Activated naive CD8-positive, alpha-beta T cell (primary cell): ENCODE data around the gene SDC3.

Source experiments
- H3K27ac Mint-ChIP-seq: one replicate; pipeline ENCODE4 v1.8.0; 2021; ENCODE audit warnings: mixed read lengths
- H3K27me3 Mint-ChIP-seq: one replicate; pipeline ENCODE4 v1.8.0; 2021; ENCODE audit warnings: mixed read lengths
- H3K36me3 Mint-ChIP-seq: one replicate; pipeline ENCODE4 v1.8.0; 2021; ENCODE audit warnings: mixed read lengths
- H3K4me1 Mint-ChIP-seq: one replicate; pipeline ENCODE4 v1.8.0; 2021; ENCODE audit warnings: low read depth, mixed read lengths
- H3K4me3 Mint-ChIP-seq: one replicate; pipeline ENCODE4 v1.8.0; 2021; ENCODE audit warnings: mild to moderate bottlenecking, mixed read lengths
- H3K9me3 Mint-ChIP-seq: one replicate; pipeline ENCODE4 v1.8.0; 2021; ENCODE audit warnings: low read depth, mixed read lengths

SDC3 gene

DNA sequence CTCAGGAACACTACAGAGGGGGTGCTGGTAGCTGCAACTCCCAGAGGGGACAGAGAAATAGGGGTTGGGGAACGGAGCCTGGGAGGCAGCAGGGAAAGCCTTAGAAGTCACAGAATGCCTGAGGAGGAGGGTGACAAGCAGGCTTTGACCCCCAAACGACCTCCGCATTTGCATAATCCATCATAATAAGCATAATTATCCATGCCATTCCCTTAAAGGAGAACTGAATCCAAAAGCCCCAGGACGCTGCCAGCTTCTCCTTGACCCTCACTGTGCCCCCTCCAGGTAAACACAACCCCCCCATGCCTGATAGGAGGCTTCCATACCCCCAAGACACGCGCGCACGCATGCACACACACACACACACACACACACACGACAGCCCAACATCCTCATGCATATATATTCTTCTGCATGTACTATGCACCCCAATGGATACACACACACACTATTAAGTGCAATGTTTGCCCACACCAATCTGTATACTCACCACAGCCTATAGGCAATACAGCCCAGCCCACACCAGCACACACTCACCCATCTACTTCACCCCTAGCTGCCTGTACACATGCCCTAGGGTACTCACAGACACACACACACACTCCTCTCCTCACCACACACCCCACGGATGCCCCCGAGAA lies 27.8 kb downstream of the SDC3 start:
- Mint-ChIP-seq H3K36me3 (no peaks in the 10 kb centered on the region), H3K4me3 (no peak overlapping the region)

DNA sequence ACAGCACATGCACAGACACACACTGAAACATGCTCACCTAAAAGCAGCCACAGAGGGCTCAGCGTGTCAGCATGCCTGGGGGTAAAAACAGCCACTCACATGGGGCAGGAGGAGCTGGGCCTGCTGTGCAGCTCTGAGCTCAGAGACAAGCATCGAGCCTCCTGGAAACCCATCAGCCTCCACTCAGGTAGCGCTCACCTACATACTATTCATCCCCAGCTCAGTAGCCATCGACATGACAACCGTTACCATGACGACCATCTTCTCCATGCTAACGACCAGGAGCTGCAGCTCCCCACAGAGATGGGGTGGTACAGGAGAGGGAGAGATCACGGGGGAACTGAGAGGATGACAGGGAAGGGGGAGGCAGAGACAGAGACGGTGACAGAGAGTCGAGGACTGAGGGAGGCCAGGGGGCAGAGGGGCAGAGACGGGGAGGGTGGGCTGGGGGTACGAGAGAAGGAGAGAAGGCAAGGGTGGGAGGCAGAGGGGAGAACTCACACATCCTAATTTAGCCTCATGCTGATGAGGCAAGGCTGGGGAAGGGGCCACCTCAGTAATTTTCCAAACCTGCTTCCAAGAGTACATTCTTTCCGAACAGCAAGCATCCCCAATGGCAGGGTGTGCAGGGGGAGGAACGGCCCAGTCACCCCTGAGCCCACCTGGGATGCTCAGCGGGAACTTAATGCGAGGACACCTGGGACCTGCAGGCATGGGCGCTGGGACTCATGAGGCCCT lies 28.4 kb downstream of the SDC3 start:
- Mint-ChIP-seq H3K27me3 (peaks cover 5% of the 10 kb centered on the region), H3K27ac (no peak overlapping the region), H3K36me3 (no peaks in the 10 kb centered on the region), H3K4me1 (peaks cover 4% of the 10 kb centered on the region), H3K9me3 (no peaks in the 10 kb centered on the region), H3K4me3 (no peak overlapping the region)

More for the DNA sequence above, 27.8 kb downstream of the SDC3 start:
- H3K9me3 Mint-ChIP-seq, result no peaks in the 10 kb centered on the region
- peak overlapping the region; percentile 19 for H3K27ac Mint-ChIP-seq
- peaks cover 4% of the 10 kb centered on the region for H3K4me1 Mint-ChIP-seq
- peaks cover 5% of the 10 kb centered on the region for H3K27me3 Mint-ChIP-seq

DNA sequence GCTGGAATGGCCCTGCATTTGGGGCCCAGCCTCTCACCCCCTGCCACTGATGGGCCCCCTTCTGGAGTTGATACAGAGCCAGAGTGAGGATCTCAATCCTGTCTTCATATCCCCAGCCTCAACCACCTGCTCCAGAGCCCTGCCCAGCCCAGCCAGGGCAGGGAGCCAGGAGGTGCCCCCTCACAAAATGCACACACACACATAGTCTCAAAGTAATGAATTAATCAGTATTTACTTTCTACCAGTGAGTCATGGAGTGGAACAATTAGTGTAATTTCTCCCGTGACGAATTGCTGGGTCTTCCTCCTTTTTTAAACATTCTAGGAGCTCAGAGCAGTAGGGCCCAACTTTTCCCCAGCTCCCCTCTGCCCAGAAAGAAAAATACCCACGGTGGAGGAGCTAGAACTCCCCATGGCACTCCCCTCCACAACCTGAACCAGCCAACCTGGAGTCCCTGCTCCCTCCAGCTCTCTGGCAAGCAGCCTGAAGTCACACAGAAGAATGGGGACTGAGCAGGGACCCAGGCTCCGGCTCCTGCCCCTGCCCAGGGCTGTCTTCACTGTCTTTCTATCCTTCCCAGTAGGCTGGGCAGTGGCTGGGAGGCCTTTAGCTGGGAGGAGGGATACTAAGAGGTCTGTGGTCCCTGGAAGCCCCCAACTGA lies 29.3 kb downstream of the SDC3 start:
- no peak overlapping the region for H3K4me3 Mint-ChIP-seq
- no peaks in the 10 kb centered on the region for H3K36me3 Mint-ChIP-seq
- H3K9me3 Mint-ChIP-seq, result no peaks in the 10 kb centered on the region
- peaks cover 4% of the 10 kb centered on the region for H3K4me1 Mint-ChIP-seq
- peaks cover 5% of the 10 kb centered on the region for H3K27me3 Mint-ChIP-seq
- H3K27ac Mint-ChIP-seq, result no peak overlapping the region

DNA sequence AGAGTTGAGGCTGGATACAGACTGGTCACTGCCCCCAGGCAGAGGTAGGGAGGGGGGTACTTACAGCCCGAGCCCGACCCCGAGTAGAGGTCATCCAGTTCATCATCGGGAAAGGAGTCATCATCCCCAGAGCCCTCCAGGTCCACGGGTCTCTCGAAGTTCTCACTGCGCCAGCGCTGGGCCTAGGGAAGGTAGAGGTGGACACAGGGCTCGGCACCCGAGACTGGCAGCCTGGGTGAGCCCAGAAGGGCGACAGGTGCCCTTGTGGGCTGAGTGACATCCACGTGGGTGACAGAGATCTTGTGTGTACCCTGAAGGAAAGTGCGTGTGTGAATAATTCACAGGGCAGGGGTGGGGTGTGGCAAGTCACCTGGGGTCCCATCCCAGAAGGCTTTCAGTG lies 30.0 kb downstream of the SDC3 start:
- H3K4me3 Mint-ChIP-seq, result no peak overlapping the region
- peaks cover 5% of the 10 kb centered on the region for H3K27me3 Mint-ChIP-seq
- H3K9me3 Mint-ChIP-seq, result no peaks in the 10 kb centered on the region
- no peak overlapping the region for H3K27ac Mint-ChIP-seq
- no peaks in the 10 kb centered on the region for H3K36me3 Mint-ChIP-seq
- peaks cover 4% of the 10 kb centered on the region for H3K4me1 Mint-ChIP-seq

DNA sequence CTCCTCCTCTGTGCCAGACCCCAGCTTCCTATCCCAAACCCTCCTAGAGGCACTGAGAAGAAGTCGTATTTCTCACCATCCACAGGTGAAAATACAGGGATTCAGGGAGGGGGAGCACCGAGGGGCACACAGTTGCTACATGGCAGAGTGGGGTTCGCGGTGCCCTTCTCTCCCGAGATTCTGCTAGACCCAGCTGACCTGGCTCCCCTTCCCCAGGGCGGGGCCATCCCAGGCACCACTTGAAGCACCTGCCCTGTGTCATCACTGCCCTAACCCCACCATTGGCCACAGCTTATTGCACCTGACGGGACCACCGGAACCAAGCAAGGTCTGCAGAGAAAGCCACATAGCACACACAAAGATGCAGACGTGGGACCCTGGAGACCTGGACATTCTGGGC lies 30.5 kb downstream of the SDC3 start:
- no peak overlapping the region for H3K27ac Mint-ChIP-seq
- peaks cover 5% of the 10 kb centered on the region for H3K27me3 Mint-ChIP-seq
- H3K36me3 Mint-ChIP-seq, result no peaks in the 10 kb centered on the region
- H3K4me3 Mint-ChIP-seq, result no peak overlapping the region
- H3K9me3 Mint-ChIP-seq, result no peaks in the 10 kb centered on the region
- H3K4me1 Mint-ChIP-seq, result peaks cover 4% of the 10 kb centered on the region

DNA sequence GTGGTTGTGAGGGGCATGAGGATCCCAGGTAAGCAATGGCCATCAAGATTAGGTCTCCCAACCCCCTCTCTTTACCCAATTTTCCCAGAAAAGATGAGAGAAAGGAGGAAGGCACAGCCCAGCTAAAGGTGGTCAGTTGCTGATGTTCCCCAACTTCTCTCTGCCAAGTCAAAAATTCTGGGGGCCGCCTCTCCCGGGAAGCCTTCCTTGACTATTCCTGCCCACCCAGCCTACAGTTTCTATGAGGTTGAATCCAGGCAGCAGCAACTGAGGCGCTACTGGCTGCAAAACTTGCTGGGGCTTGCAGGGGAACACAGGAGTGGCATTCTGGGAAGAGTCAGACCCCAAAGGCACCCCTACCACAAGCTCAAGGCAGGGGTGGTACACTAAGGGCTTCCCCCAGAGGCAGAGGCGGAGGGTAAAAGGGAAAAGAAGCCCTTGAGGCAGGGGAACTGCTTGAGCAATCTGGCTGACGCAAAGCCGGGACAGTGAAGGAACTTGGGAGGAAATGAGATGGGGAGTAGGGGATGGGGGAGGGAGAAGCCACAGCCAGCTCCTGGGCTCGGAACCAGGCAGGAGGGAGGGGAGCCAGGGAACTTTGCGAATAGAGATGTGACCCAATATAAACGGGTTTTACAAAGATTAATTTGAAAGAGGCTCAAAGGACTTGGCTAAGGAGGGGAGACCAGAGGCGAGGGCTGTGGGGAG lies 31.2 kb downstream of the SDC3 start:
- H3K4me3 Mint-ChIP-seq, result no peak overlapping the region
- H3K9me3 Mint-ChIP-seq, result no peaks in the 10 kb centered on the region
- H3K4me1 Mint-ChIP-seq, result peaks cover 4% of the 10 kb centered on the region
- H3K36me3 Mint-ChIP-seq, result no peaks in the 10 kb centered on the region
- no peak overlapping the region for H3K27ac Mint-ChIP-seq
- H3K27me3 Mint-ChIP-seq, result peaks cover 5% of the 10 kb centered on the region

DNA sequence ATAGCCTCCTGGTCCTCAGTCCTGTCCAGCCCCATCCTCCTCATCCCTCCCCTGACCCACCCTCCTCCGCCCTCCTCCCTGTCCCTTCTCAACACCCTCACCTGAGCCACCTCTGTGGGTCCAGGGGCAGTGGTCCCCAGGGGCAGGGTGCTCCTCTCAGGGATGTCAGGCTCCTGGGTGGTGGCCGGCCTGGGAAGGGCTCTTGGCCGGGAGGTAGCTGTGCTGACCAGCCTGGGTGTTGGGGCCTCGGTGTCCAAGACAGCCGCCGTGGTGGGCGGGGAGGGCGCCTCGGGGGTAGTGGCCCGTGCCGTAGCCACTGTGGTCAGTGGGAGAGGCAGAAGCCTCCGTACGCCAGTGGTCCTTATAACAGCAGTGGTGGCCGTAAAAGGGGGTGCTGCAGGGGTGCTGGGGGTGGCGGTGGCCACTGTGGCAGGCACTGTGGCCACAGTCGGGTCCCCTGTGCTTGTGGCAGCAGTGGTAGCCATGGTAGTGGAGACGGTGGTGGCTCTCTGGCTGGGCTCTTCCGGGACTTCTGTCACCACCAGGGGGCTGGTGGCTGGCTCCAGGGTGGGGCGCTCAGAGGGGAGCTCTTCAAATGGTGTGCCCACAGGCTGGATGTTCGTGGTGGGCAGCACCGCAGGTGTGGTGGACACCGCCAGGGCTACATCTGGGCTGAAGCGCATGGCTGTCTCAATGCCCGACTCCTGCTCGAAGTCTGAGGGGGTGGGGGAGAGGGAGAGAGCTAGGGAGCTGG lies 31.9 kb downstream of the SDC3 start:
- Mint-ChIP-seq H3K4me1 (peaks cover 4% of the 10 kb centered on the region), H3K4me3 (no peak overlapping the region), H3K9me3 (no peaks in the 10 kb centered on the region), H3K27ac (no peak overlapping the region), H3K27me3 (peaks cover 2% of the 10 kb centered on the region), H3K36me3 (no peaks in the 10 kb centered on the region)

DNA sequence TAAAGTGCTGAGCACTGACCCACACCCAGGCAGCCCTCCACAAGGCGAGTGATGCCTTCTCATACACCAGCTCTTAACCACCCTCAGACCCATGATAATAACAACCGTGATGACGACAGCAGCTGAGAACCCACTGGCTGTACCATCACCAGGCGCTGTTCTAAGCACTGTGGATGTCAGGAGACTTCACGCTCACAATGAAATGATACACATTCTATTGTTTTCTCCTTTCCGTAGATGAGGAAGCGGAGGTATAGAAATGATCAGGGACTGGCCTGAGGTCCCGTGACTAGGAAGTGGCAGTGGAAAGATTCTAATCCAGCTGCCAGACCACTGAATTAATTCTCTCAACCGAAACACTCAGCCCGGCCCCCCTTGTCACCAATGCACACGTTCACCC lies 32.6 kb downstream of the SDC3 start:
- H3K4me1 Mint-ChIP-seq, result peaks cover under 1% of the 10 kb centered on the region
- peaks cover 2% of the 10 kb centered on the region for H3K27me3 Mint-ChIP-seq
- no peak overlapping the region for H3K4me3 Mint-ChIP-seq
- H3K9me3 Mint-ChIP-seq, result no peaks in the 10 kb centered on the region
- H3K36me3 Mint-ChIP-seq, result no peaks in the 10 kb centered on the region
- H3K27ac Mint-ChIP-seq, result no peak overlapping the region

DNA sequence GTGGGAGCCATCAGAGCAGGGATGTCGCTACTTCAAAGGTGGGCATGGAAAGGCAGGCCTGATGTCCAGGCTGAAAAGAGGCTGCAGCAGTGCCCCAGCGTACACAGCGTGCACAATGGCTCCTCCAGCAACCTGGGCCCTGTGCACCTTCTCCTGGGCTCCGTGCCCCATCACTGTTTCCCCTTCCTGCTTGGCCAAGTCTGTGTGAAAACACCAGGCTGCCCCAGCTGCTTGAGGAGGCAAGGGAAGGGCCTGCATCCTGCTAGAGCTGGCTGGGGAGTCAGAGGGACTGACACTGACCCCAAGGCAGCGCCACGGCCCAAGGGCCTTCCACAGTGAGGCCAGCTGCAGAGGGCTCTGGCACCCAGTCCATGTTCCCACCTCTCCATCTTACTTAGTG lies 33.4 kb downstream of the SDC3 start:
- no peaks in the 10 kb centered on the region for H3K36me3 Mint-ChIP-seq
- no peak overlapping the region for H3K4me3 Mint-ChIP-seq
- H3K27me3 Mint-ChIP-seq, result peaks cover 2% of the 10 kb centered on the region
- no peaks in the 10 kb centered on the region for H3K9me3 Mint-ChIP-seq
- no peaks in the 10 kb centered on the region for H3K4me1 Mint-ChIP-seq
- no peak overlapping the region for H3K27ac Mint-ChIP-seq

DNA sequence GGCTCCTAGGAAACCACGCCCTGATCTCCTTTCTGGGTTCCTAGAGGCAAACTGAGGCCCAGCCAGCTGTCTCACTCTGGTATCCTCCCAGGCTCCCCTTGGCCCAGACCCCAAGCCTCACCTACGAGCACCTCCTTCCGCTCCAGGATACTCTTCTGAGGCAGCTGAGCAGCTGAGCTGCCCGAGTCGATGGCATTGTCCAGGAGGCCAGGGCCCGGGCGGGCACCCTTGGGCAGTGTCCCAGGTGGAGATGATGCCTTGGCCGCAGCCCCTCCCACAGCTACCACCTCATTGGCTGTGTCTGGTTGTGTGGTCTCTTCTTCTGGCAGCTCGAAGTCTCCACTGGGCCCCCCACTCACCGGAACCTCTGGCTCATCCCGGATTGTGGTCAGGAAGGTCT lies 34.4 kb downstream of the SDC3 start:
- Mint-ChIP-seq H3K9me3 (no peaks in the 10 kb centered on the region), H3K4me3 (no peak overlapping the region)

DNA sequence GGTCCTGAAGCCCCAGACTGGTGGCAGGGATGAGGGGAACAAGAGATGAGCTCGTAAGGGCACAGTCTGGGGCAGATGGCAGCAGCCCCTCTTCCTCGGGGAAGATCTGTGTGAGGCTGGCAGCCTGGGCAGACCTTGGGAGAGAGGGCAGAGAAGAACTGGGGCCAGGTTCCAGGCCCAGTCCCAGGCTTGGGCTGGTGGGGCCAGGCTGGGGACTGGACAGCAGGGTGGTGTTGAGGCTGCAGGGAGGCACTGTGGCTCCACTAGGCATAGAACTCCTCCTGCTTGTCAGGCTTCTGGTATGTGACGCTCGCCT lies 35.7 kb downstream of the SDC3 start:
- H3K27ac Mint-ChIP-seq, result no peak overlapping the region
- no peaks in the 10 kb centered on the region for H3K9me3 Mint-ChIP-seq
- H3K4me3 Mint-ChIP-seq, result no peak overlapping the region
- H3K4me1 Mint-ChIP-seq, result peaks cover 2% of the 10 kb centered on the region
- no peaks in the 10 kb centered on the region for H3K36me3 Mint-ChIP-seq
- H3K27me3 Mint-ChIP-seq, result peaks cover 2% of the 10 kb centered on the region

More for the DNA sequence above, 34.4 kb downstream of the SDC3 start:
- Mint-ChIP-seq H3K4me1 (peaks cover 1% of the 10 kb centered on the region), H3K27ac (no peak overlapping the region), H3K36me3 (no peaks in the 10 kb centered on the region), H3K27me3 (peaks cover 2% of the 10 kb centered on the region)

DNA sequence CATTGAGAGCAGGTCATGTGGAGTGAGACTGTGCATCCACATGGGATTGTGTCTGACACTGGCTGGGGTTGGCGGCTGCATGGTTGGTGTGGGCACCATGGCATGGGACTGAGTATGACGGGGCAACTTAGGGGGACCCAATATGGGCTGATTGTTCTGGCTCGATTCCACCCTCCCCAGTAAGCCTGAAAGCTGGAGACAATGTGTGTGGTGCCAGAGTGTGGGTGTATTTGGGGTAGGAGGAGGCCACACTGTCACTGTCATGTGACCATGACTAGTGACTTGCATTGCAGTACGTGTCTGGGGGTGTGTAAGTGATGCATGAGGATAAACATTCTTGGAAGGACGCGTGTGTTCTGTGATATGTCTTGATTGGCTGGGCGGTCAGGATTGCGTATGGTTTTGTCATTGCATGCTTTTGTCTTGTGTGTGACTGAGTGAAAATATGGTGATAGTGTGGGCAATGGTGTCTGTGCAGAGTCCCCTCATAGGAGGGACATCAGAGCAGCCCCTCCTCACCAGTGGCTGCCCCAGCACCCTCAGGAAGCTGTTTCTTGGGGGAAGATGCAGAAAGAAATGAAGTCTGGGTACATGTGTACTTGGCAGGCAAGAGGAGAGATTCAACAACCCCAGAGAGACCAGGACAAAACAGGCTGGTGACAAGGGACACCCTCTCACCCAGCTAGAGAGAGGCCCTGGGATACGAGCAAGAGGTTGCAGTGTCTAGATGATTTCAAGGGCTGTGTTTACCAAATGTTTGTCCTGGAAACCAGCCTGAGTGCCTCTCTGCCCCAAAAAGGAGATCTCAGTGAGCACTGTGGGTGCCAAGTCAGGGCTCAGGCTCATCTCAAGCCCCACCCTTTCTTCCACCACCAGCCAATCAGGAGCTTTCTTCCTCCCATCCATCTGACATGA lies 36.3 kb downstream of the SDC3 start:
- Mint-ChIP-seq H3K27ac (no peak overlapping the region), H3K27me3 (peaks cover 2% of the 10 kb centered on the region), H3K4me3 (no peak overlapping the region)

DNA sequence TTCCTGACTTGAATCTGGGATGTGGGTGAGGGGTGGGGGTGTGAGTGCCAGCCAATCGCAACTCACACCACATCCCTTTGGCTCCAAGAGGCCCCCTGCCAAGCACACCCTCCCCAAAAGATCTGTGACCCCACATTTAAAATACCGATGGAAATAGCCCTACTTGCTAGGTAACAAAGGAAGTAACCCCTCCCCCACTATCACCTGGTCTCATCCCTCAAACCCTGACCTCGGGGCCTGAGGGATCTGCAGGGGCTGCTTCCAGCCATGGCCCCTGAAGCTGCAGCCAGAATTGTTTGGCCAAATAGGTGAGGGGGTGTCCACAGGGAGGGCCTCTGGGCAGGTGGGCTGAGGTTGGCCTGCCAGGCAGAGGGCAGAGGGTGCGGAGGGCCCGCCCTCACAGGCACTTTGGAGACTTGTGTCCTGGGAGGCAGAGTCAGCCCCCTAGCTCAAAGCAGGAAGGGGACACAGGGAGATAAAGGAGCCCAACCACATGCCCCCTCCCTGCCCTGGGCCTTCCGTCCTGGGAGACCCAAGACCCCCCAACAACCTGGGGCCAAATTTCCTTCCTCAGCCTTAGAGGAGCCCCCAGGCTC lies 37.2 kb downstream of the SDC3 start:
- H3K36me3 Mint-ChIP-seq, result no peaks in the 10 kb centered on the region
- peaks cover 2% of the 10 kb centered on the region for H3K4me1 Mint-ChIP-seq
- H3K27me3 Mint-ChIP-seq, result no peaks in the 10 kb centered on the region
- no peak overlapping the region for H3K4me3 Mint-ChIP-seq
- H3K27ac Mint-ChIP-seq, result no peak overlapping the region
- H3K9me3 Mint-ChIP-seq, result no peaks in the 10 kb centered on the region

More for the DNA sequence above, 36.3 kb downstream of the SDC3 start:
- no peaks in the 10 kb centered on the region for H3K36me3 Mint-ChIP-seq
- H3K4me1 Mint-ChIP-seq, result peaks cover 2% of the 10 kb centered on the region
- H3K9me3 Mint-ChIP-seq, result no peaks in the 10 kb centered on the region
